ENCODE measurements around the gene KRT82. TPM values are rescaled to one million over a fixed set of nuclear protein-coding genes. Genes with fewer than 3 reads are reported as not detected.
"Not testable (repeated sequence)": the region's sequence is repeated elsewhere in the genome, so short reads cannot be mapped to it uniquely, and the experiment has no call there.

Gene KRT82
- total and polyA plus RNA-seq, 2 of the 8 experiments (the other 6 are each of a cell fraction or from before 2014, with no cell fraction given) = not detected

- H3K23me2 ChIP-seq (ENCODE audit: low read depth, low read length); H3K9me3 ChIP-seq (ENCODE audit: insufficient read depth in 2 of 2, low read depth in 1 of 2, low read length in 1 of 2); DNase-seq (ENCODE audit: low read depth in 1 of 2, low spot score in 2 of 2); POLR2A ChIA-PET (ENCODE audit: partially characterized antibody); H2BK5ac ChIP-seq (ENCODE audit: low read depth, low read length); H2BK120ac ChIP-seq (replicated peaks; ENCODE audit: low read depth, low read length); H2BK12ac ChIP-seq (ENCODE audit: low read depth, low read length); H4K20me1 ChIP-seq (replicated peaks in 1 of 2; ENCODE audit: control insufficient read depth in 1 of 2, insufficient read depth in 2 of 2, low read length in 2 of 2); H3K4me1 ChIP-seq (replicated peaks in 1 of 4; ENCODE audit: control insufficient read depth in 3 of 4, insufficient read depth in 4 of 4, low read length in 3 of 4); H3K27ac ChIP-seq (ENCODE audit: low read depth, low read length); H3K4ac ChIP-seq (replicated peaks; ENCODE audit: insufficient read length, low read depth, low read length); H2AK5ac ChIP-seq (ENCODE audit: low read depth, low read length); H3K9ac ChIP-seq (replicated peaks in 1 of 4; ENCODE audit: extremely low read depth in 1 of 4, low read depth in 3 of 4, low read length in 3 of 4); H4K8ac ChIP-seq (ENCODE audit: extremely low read depth, insufficient read depth, low read length); FAIRE-seq; H3K79me1 ChIP-seq (ENCODE audit: low read depth, low read length); H3K18ac ChIP-seq (ENCODE audit: extremely low read depth, low read length); H4K5ac ChIP-seq (ENCODE audit: insufficient read length, low read depth, low read length); H2BK15ac ChIP-seq (ENCODE audit: low read length); H2AFZ ChIP-seq (ENCODE audit: low read length); H3K4me2 ChIP-seq (ENCODE audit: insufficient read depth in 1 of 2, low read depth in 2 of 2, low read length in 2 of 2); H4K91ac ChIP-seq (replicated peaks; ENCODE audit: insufficient read length, low read length); H3K56ac ChIP-seq (replicated peaks; ENCODE audit: insufficient read length, low read depth, low read length); H3K27me3 ChIP-seq (replicated peaks in 1 of 4; ENCODE audit: control insufficient read depth in 3 of 4, extremely low read depth in 1 of 4, insufficient read depth in 3 of 4, low read length in 3 of 4); H3K4me3 ChIP-seq (ENCODE audit: extremely low read depth in 1 of 4, insufficient read depth in 2 of 4, low read depth in 3 of 4, low read length in 4 of 4); H3K14ac ChIP-seq (ENCODE audit: insufficient read length); H2BK20ac ChIP-seq (ENCODE audit: low read length); H3K36me3 ChIP-seq (ENCODE audit: control insufficient read depth in 2 of 4, insufficient read depth in 4 of 4, low read length in 3 of 4); H3K79me2 ChIP-seq (ENCODE audit: control insufficient read depth in 1 of 2, insufficient read depth in 2 of 2, low read length in 2 of 2); H3K23ac ChIP-seq (ENCODE audit: insufficient read length): not testable (repeated sequence)
- 95% methylated on average over 10 of the region's 11 CpGs; no CpG with 5 or more reads in 1 of the 2 experiments for WGBS, 2 experiments (ENCODE audit: extremely low coverage in 1 of 2, insufficient coverage in 1 of 2, insufficient read length in 1 of 2, insufficient replicate concordance in 2 of 2, low coverage in 1 of 2, low lambda C conversion rate in 2 of 2, missing lambda C conversion rate in 1 of 2)
- CTCF ChIA-PET (ENCODE audit: partially characterized antibody) = interaction anchor here (0.8 to 1.5 kb wide), 3 partner anchors 14 to 534 kb away, joined by 3 to 4 read pairs (median 4); partner anchors contain the start of gene KRT5
These were observed 41.1 kb upstream of the KRT82 start for GRCh38 chr12:52447196-52447595.
